HEK293 (cell line): ENCODE results near the gene SLC27A3.

ENCODE experiments used
- CTCF ChIA-PET: fragments of 350-600 bp; formaldehyde crosslinking; extraction: SDS; loops from one replicate; lab custom pipeline; 2021; ENCODE audit warnings: antibody characterized with exemption; lab: Yijun Ruan, JAX
- POLR2A ChIA-PET: fragments of 300-600 bp; formaldehyde crosslinking; extraction: SDS; loops from one replicate; lab custom pipeline; 2020; ENCODE audit warnings: antibody characterized with exemption, inconsistent platforms; lab: Yijun Ruan, JAX
- H3K27ac ChIP-seq: fragments of 200-500 bp; sonication (Bioruptor generic); 2 replicates; pipeline ENCODE4 v1.5.1; 2014; ENCODE audit warnings: low read depth, low read length, control low read depth, inconsistent platforms; ENCODE audit errors: extremely low read depth
- H3K36me3 ChIP-seq, 2 experiments: fragments of 200-500 bp in 1 of 2; sonication (Bioruptor generic) in 1 of 2; 1 replicate in 1 of 2; 2 replicates in 1 of 2; pipeline ENCODE4 v1.5.1; 2014 to 2017; ENCODE audit warnings: inconsistent platforms in 2 of 2, low read length in 2 of 2; ENCODE audit not compliant: control insufficient read depth in 2 of 2, insufficient read depth in 1 of 2
- H3K4me1 ChIP-seq: fragments of 200-500 bp; sonication (Bioruptor generic); 2 replicates; pipeline ENCODE4 v1.5.1; 2014; ENCODE audit warnings: mild to moderate bottlenecking, low read length, inconsistent platforms; ENCODE audit not compliant: control insufficient read depth, insufficient read depth
- H3K4me3 ChIP-seq: 2 replicates; pipeline ENCODE4 v1.5.1; 2011; ENCODE audit warnings: low read depth, mild to moderate bottlenecking, control low read depth, low read length, moderate library complexity
- H3K9me3 ChIP-seq: fragments of 200-500 bp; sonication (Bioruptor generic); 2 replicates; pipeline ENCODE4 v1.5.1; 2014; ENCODE audit warnings: low read depth, low read length, inconsistent platforms; ENCODE audit not compliant: control insufficient read depth, insufficient read depth
- EGR2 ChIP-seq: fragments of 450-650 bp; formaldehyde crosslinking; IDR thresholded peaks from 2 replicates; pipeline ENCODE4 v1.5.1; 2016; ENCODE audit warnings: low read depth, missing biosample characterization, missing genetic modification characterization
- PRDM1 ChIP-seq: fragments of 450-650 bp; formaldehyde crosslinking; IDR thresholded peaks from 2 replicates; pipeline ENCODE4; 2016; ENCODE audit warnings: missing biosample characterization, missing genetic modification characterization
- SP3 ChIP-seq: fragments of 450-650 bp; formaldehyde crosslinking; IDR thresholded peaks from 2 replicates; pipeline ENCODE4 v1.5.1; 2016; ENCODE audit warnings: missing biosample characterization, missing genetic modification characterization
- ZBTB49 ChIP-seq: fragments of 450-650 bp; formaldehyde crosslinking; IDR thresholded peaks from 2 replicates; pipeline ENCODE4 v1.5.1; 2016; ENCODE audit warnings: missing biosample characterization, missing genetic modification characterization, low read depth
- ZBTB8A ChIP-seq: fragments of 450-650 bp; formaldehyde crosslinking; IDR thresholded peaks from 2 replicates; pipeline ENCODE4 v1.5.1; 2016; ENCODE audit warnings: missing biosample characterization, missing genetic modification characterization
- ZNF426 ChIP-seq: fragments of 450-650 bp; formaldehyde crosslinking; IDR thresholded peaks from 2 replicates; pipeline ENCODE4 v1.5.1; 2017; ENCODE audit warnings: missing biosample characterization, missing genetic modification characterization, mild to moderate bottlenecking, inconsistent platforms, moderate library complexity
- ZNF548 ChIP-seq: fragments of 450-650 bp; formaldehyde crosslinking; IDR thresholded peaks from 2 replicates; pipeline ENCODE4 v1.5.1; 2016; ENCODE audit warnings: missing biosample characterization, missing genetic modification characterization
- ZNF624 ChIP-seq: fragments of 450-650 bp; formaldehyde crosslinking; IDR thresholded peaks from 2 replicates; pipeline ENCODE4 v1.5.1; 2017; ENCODE audit warnings: missing biosample characterization, missing genetic modification characterization
- ZNF645 ChIP-seq: fragments of 450-650 bp; formaldehyde crosslinking; IDR thresholded peaks from 2 replicates; pipeline ENCODE4; 2016; ENCODE audit warnings: missing biosample characterization, missing genetic modification characterization
- ZNF76 ChIP-seq: fragments of 450-650 bp; formaldehyde crosslinking; IDR thresholded peaks from 2 replicates; pipeline ENCODE4; 2016; ENCODE audit warnings: low read depth, missing biosample characterization, missing genetic modification characterization, borderline replicate concordance
- ZNF777 ChIP-seq: fragments of 450-650 bp; formaldehyde crosslinking; IDR thresholded peaks from 2 replicates; pipeline ENCODE4 v1.5.1; 2017; ENCODE audit warnings: missing biosample characterization, missing genetic modification characterization, borderline replicate concordance
- ZNF830 ChIP-seq: fragments of 450-650 bp; IDR thresholded peaks from 2 replicates; pipeline ENCODE4 v1.5.0; 2018; ENCODE audit warnings: missing biosample characterization, missing genetic modification characterization, low read depth, mild to moderate bottlenecking, moderate library complexity
- ZSCAN23 ChIP-seq: fragments of 450-650 bp; formaldehyde crosslinking; IDR thresholded peaks from 2 replicates; pipeline ENCODE4 v1.5.1; 2016; ENCODE audit warnings: missing biosample characterization, missing genetic modification characterization
- TF ChIP-seq, protein P1 (sequence below): fragments of 450-650 bp; formaldehyde crosslinking; IDR thresholded peaks from 2 replicates; pipeline ENCODE4 v1.5.1; 2017; ENCODE audit warnings: missing biosample characterization, mild to moderate bottlenecking, missing genetic modification characterization, moderate library complexity

SLC27A3 gene

DNA sequence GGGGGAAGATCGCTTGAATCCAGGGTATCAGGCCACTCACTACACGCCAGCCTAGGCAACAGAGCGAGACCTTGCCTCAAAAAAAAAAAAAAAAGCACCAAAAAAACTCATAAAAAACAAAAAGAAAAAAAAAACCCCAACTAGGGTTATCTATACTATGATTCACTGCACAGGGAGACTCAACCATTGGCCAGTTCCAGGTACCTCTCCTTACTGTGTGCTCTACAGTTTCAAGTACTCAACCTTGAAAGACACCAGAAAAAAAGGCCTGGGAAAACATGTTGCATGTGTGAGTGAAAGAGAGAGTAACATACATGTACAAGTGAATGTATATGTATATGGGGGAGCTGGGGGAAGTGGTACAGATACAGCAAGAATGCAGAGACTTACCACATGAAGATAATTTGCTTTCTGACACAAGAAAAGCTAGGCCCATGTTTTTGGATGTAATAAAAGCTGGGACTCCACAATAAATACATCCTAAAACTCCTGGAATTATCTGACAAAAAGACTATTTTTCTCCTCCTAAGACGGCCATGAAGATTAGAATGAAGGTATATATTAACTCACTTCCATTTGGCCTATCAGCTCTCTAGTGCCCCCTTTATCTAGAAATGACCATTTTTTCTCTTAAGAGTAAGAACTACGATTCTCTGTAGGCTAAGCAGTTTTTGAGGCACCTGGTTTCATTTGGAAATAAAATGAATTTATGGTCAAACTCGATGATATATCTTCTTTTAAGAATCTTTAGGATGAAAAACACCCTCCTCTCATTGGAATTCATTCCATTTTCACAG lies 52.2 kb downstream of the SLC27A3 start:
- Histone ChIP-seq H3K4me3 (no peak overlapping the region), H3K36me3 (peaks cover 28 to 41% of the 10 kb centered on the region in 2 experiments; a peak in 2 of 3 replicates), H3K4me1 (no peaks in the 10 kb centered on the region), H3K9me3 (no peaks in the 10 kb centered on the region), H3K27ac (no peak overlapping the region)
- POLR2A ChIA-PET, result interaction anchor here (0.6 to 1.5 kb wide), 4 partner anchors 86 to 174 kb away, joined by 3 to 9 read pairs (median 4); partner anchors contain the start of gene RPS27
- CTCF ChIA-PET, result interaction anchor here (1.1 kb wide), 1 partner anchor 14 kb away, joined by 3 read pairs; no protein-coding TSS in a partner anchor
- TF ChIP-seq ZBTB49 (tag by site-specific recombination), result no peak
- TF ChIP-seq EGR2, result no peak
- TF ChIP-seq ZBTB8A (tag by site-specific recombination), result no peak
- no peak for TF ChIP-seq ZNF830 (tag by site-specific recombination)
- TF ChIP-seq ZNF548 (tag by site-specific recombination), result no peak
- TF ChIP-seq ZNF426 (tag by site-specific recombination), result no peak
- TF ChIP-seq PRDM1 (tag by site-specific recombination), result no peak
- no peak for TF ChIP-seq ZNF777 (tag by site-specific recombination)
- no peak for TF ChIP-seq ZSCAN23 (tag by site-specific recombination)
- TF ChIP-seq ZNF76 (tag by site-specific recombination), result no peak
- TF ChIP-seq, protein P1, sequence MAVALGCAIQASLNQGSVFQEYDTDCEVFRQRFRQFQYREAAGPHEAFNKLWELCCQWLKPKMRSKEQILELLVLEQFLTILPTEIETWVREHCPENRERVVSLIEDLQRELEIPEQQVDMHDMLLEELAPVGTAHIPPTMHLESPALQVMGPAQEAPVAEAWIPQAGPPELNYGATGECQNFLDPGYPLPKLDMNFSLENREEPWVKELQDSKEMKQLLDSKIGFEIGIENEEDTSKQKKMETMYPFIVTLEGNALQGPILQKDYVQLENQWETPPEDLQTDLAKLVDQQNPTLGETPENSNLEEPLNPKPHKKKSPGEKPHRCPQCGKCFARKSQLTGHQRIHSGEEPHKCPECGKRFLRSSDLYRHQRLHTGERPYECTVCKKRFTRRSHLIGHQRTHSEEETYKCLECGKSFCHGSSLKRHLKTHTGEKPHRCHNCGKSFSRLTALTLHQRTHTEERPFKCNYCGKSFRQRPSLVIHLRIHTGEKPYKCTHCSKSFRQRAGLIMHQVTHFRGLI (tag by site-specific recombination), result no peak
- no peak for TF ChIP-seq SP3 (tag by site-specific recombination)
- no peak for TF ChIP-seq ZNF624 (tag by site-specific recombination)
- no peak for TF ChIP-seq ZNF645 (tag by site-specific recombination)
